GM08714 (cell line): ENCODE data around the gene CSMD2.

ENCODE experiments used
- H3K4me3 ChIP-seq: fragments of 200-500 bp; sonication (Bioruptor generic); 2 replicates; pipeline ENCODE4 v1.5.1; 2014; ENCODE audit warnings: mild to moderate bottlenecking, low read length, inconsistent platforms
- ZNF274 ChIP-seq: IDR thresholded peaks from 2 replicates; pipeline ENCODE4 v1.6.1; 2012; ENCODE audit warnings: mild to moderate bottlenecking, low read depth, low read length

Gene CSMD2

GRCh38 chr1:33507661-33508060 is 657.4 kb downstream of the CSMD2 start:
- no peak for TF ChIP-seq ZNF274
- no peak overlapping the region for H3K4me3 ChIP-seq

- no peak overlapping the region for H3K4me3 ChIP-seq
- TF ChIP-seq ZNF274 = no peak
Measured at GRCh38 chr1:33503506-33503905, 661.5 kb downstream of the CSMD2 start.

GRCh38 chr1:33502726-33503125 is 662.3 kb downstream of the CSMD2 start:
- no peak overlapping the region for H3K4me3 ChIP-seq
- no peak for TF ChIP-seq ZNF274

- no peak for TF ChIP-seq ZNF274
- no peak overlapping the region for H3K4me3 ChIP-seq
Measured at GRCh38 chr1:33501774-33502173, 663.3 kb downstream of the CSMD2 start.

GRCh38 chr1:33501309-33501708 is 663.7 kb downstream of the CSMD2 start:
- no peak for TF ChIP-seq ZNF274
- no peak overlapping the region for H3K4me3 ChIP-seq

- H3K4me3 ChIP-seq = no peak overlapping the region
- no peak for TF ChIP-seq ZNF274
Measured at GRCh38 chr1:33500547-33500946, 664.5 kb downstream of the CSMD2 start.

GRCh38 chr1:33497410-33497809 is 667.6 kb downstream of the CSMD2 start:
- no peak for TF ChIP-seq ZNF274
- no peak overlapping the region for H3K4me3 ChIP-seq

- H3K4me3 ChIP-seq = no peak overlapping the region
- TF ChIP-seq ZNF274 = no peak
Measured at GRCh38 chr1:33494929-33495328, 670.1 kb downstream of the CSMD2 start.

GRCh38 chr1:33488624-33489023 is 676.4 kb downstream of the CSMD2 start:
- no peak overlapping the region for H3K4me3 ChIP-seq
- TF ChIP-seq ZNF274 = no peak

GRCh38 chr1:33482412-33482811 is 682.6 kb downstream of the CSMD2 start:
- no peak for TF ChIP-seq ZNF274
- H3K4me3 ChIP-seq = no peak overlapping the region

GRCh38 chr1:33477451-33477850 is 687.6 kb downstream of the CSMD2 start:
- no peak for TF ChIP-seq ZNF274
- no peak overlapping the region for H3K4me3 ChIP-seq

- H3K4me3 ChIP-seq = no peak overlapping the region
- no peak for TF ChIP-seq ZNF274
Measured at GRCh38 chr1:33473900-33474299, 691.1 kb downstream of the CSMD2 start.

- no peak for TF ChIP-seq ZNF274
- peak within 1 kb of the TSS; percentile 94 for H3K4me3 ChIP-seq
Measured at GRCh38 chr1:33472269-33472980, 692.6 kb downstream of the CSMD2 start, which contains the start of gene ZSCAN20. Gene ZSCAN20, plus strand, starts transcription at chr1:33472645. Its CDS starts 6,644 bp downstream, at chr1:33479289.

- H3K4me3 ChIP-seq = no peak overlapping the region
- no peak for TF ChIP-seq ZNF274
Measured at GRCh38 chr1:33471416-33471815, 693.6 kb downstream of the CSMD2 start.

GRCh38 chr1:33470495-33471012 is 694.5 kb downstream of the CSMD2 start:
- H3K4me3 ChIP-seq = no peak overlapping the region
- no peak for TF ChIP-seq ZNF274

- TF ChIP-seq ZNF274 = no peak
- H3K4me3 ChIP-seq = no peak overlapping the region
Measured at GRCh38 chr1:33469691-33470090, 695.3 kb downstream of the CSMD2 start.
